ENCODE results near the gene MED22. TPM values are rescaled to one million over a fixed set of nuclear protein-coding genes. Genes with fewer than 3 reads are reported as not detected.
"Not testable (repeated sequence)": the region's sequence is repeated elsewhere in the genome, so short reads cannot be mapped to it uniquely, and the experiment has no call there.

Gene MED22
- polyA plus RNA-seq, 1 experiment: 28.3 TPM

- ChIA-PET POLR2A (no interaction called here), CTCF (no interaction called here)
- DNase-seq (ENCODE audit: low read depth): no peak
- Histone ChIP-seq H3K27me3 (ENCODE audit: control insufficient read depth, insufficient read depth, low read length) (no peaks in the 10 kb centered on the region), H3K36me3 (ENCODE audit: control insufficient read depth, insufficient read depth, low read length) (no peaks in the 10 kb centered on the region), H3K4me3 (ENCODE audit: low read depth, low read length) (no peak overlapping the region)
- no peak for TF ChIP-seq CTCF (IDR thresholded peaks at IDR 0.05; ENCODE audit: insufficient read depth, low read depth, low read length)
Observed at GRCh38 chr9:133322701-133323100, 25.2 kb downstream of the MED22 start.

GRCh38 chr9:133321411-133321935 is 26.5 kb downstream of the MED22 start:
- no peak for DNase-seq (ENCODE audit: low read depth)
- no peak for TF ChIP-seq CTCF (IDR thresholded peaks at IDR 0.05; ENCODE audit: insufficient read depth, low read depth, low read length)
- POLR2A ChIA-PET: no interaction called here
- H3K27me3 ChIP-seq (ENCODE audit: control insufficient read depth, insufficient read depth, low read length): no peaks in the 10 kb centered on the region
- no peak overlapping the region for H3K4me3 ChIP-seq (ENCODE audit: low read depth, low read length)
- CTCF ChIA-PET: no interaction called here
- no peaks in the 10 kb centered on the region for H3K36me3 ChIP-seq (ENCODE audit: control insufficient read depth, insufficient read depth, low read length)

- no peak for DNase-seq (ENCODE audit: low read depth)
- Histone ChIP-seq H3K27me3 (ENCODE audit: control insufficient read depth, insufficient read depth, low read length) (no peaks in the 10 kb centered on the region), H3K36me3 (ENCODE audit: control insufficient read depth, insufficient read depth, low read length) (no peaks in the 10 kb centered on the region), H3K4me3 (ENCODE audit: low read depth, low read length) (no peak overlapping the region)
- ChIA-PET POLR2A (no interaction called here), CTCF (interaction anchor here (0.8 kb wide), 1 partner anchor 12 kb away, joined by 3 read pairs; no protein-coding TSS in a partner anchor)
- TF ChIP-seq CTCF (IDR thresholded peaks at IDR 0.05; ENCODE audit: insufficient read depth, low read depth, low read length): no peak
Observed at GRCh38 chr9:133320421-133320881, 27.5 kb downstream of the MED22 start.

GRCh38 chr9:133317551-133317950 is 30.4 kb downstream of the MED22 start:
- H3K36me3 ChIP-seq (ENCODE audit: control insufficient read depth, insufficient read depth, low read length); H3K4me3 ChIP-seq (ENCODE audit: low read depth, low read length); POLR2A ChIA-PET; H3K27me3 ChIP-seq (ENCODE audit: control insufficient read depth, insufficient read depth, low read length); CTCF ChIA-PET; DNase-seq (ENCODE audit: low read depth): not testable (repeated sequence)

GRCh38 chr9:133315997-133316396 is 31.9 kb downstream of the MED22 start:
- TF ChIP-seq CTCF (IDR thresholded peaks at IDR 0.05; ENCODE audit: insufficient read depth, low read depth, low read length): no peak
- POLR2A ChIA-PET: no interaction called here
- CTCF ChIA-PET: no interaction called here
- H3K4me3 ChIP-seq (ENCODE audit: low read depth, low read length): no peak overlapping the region
- H3K36me3 ChIP-seq (ENCODE audit: control insufficient read depth, insufficient read depth, low read length): no peaks in the 10 kb centered on the region
- H3K27me3 ChIP-seq (ENCODE audit: control insufficient read depth, insufficient read depth, low read length): no peaks in the 10 kb centered on the region
- DNase-seq (ENCODE audit: low read depth): no peak

- no peak for TF ChIP-seq CTCF (IDR thresholded peaks at IDR 0.05; ENCODE audit: insufficient read depth, low read depth, low read length)
- DNase-seq (ENCODE audit: low read depth): no peak
- Histone ChIP-seq H3K36me3 (ENCODE audit: control insufficient read depth, insufficient read depth, low read length) (no peaks in the 10 kb centered on the region), H3K27me3 (ENCODE audit: control insufficient read depth, insufficient read depth, low read length) (no peaks in the 10 kb centered on the region; the same call in 1 of the 2 replicates), H3K4me3 (ENCODE audit: low read depth, low read length) (no peak overlapping the region)
- POLR2A ChIA-PET: no interaction called here
- CTCF ChIA-PET: interaction anchor here (0.6 kb wide), 1 partner anchor 71 kb away, joined by 3 read pairs; no protein-coding TSS in a partner anchor
Observed at GRCh38 chr9:133309608-133310007, 38.3 kb downstream of the MED22 start.
